Measurements from ENCODE around the gene SPIRE2.

GRCh38 chr16:89890886-89891657 lies 62.8 kb downstream of the SPIRE2 start:
- TF ChIP-seq, protein P1, sequence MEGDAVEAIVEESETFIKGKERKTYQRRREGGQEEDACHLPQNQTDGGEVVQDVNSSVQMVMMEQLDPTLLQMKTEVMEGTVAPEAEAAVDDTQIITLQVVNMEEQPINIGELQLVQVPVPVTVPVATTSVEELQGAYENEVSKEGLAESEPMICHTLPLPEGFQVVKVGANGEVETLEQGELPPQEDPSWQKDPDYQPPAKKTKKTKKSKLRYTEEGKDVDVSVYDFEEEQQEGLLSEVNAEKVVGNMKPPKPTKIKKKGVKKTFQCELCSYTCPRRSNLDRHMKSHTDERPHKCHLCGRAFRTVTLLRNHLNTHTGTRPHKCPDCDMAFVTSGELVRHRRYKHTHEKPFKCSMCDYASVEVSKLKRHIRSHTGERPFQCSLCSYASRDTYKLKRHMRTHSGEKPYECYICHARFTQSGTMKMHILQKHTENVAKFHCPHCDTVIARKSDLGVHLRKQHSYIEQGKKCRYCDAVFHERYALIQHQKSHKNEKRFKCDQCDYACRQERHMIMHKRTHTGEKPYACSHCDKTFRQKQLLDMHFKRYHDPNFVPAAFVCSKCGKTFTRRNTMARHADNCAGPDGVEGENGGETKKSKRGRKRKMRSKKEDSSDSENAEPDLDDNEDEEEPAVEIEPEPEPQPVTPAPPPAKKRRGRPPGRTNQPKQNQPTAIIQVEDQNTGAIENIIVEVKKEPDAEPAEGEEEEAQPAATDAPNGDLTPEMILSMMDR (IDR thresholded peaks at IDR 0.05) = no peak
- no peak for TF ChIP-seq EP300 (IDR thresholded peaks at IDR 0.05)
- no peak for TF ChIP-seq POLR2A (IDR thresholded peaks at IDR 0.05)
